ENCODE results near the gene SLC25A22. TPM values are rescaled to one million over a fixed set of nuclear protein-coding genes. Genes with fewer than 3 reads are reported as not detected.

SLC25A22 gene
- total and polyA plus RNA-seq, 4 donors = 10.6 to 38.2 (median 27.5) TPM

GRCh38 chr11:771617-772204 lies 26.4 kb downstream of the SLC25A22 start:
- DNase-seq (no peak), ATAC-seq (ENCODE audit: insufficient read depth, low FRiP score) (no peak)
- Histone ChIP-seq H3K27me3 (ENCODE audit: control insufficient read depth in 3 of 3, insufficient read depth in 3 of 3, low read length in 2 of 3) (no peaks in the 10 kb centered on the region), H3K9ac (ENCODE audit: insufficient read depth in 1 of 2, low read length in 2 of 2) (no peak overlapping the region), H3K27ac (ENCODE audit: low read depth in 1 of 2, low read length in 1 of 2) (no peak overlapping the region), H3K4me1 (ENCODE audit: control insufficient read depth in 5 of 5, insufficient read depth in 5 of 5, low read length in 5 of 5) (peaks cover 0 to 12% (median 3%) of the 10 kb centered on the region in 5 donors), H3K4me3 (no peak overlapping the region), H3K9me3 (ENCODE audit: control insufficient read depth in 4 of 4, insufficient read depth in 3 of 4, low read length in 3 of 4) (no peaks in the 10 kb centered on the region), H3K36me3 (ENCODE audit: control insufficient read depth in 4 of 4, insufficient read depth in 4 of 4, low read length in 4 of 4) (peaks cover 0 to 45% (median 12%) of the 10 kb centered on the region in 4 donors)
- TF ChIP-seq, protein P1, sequence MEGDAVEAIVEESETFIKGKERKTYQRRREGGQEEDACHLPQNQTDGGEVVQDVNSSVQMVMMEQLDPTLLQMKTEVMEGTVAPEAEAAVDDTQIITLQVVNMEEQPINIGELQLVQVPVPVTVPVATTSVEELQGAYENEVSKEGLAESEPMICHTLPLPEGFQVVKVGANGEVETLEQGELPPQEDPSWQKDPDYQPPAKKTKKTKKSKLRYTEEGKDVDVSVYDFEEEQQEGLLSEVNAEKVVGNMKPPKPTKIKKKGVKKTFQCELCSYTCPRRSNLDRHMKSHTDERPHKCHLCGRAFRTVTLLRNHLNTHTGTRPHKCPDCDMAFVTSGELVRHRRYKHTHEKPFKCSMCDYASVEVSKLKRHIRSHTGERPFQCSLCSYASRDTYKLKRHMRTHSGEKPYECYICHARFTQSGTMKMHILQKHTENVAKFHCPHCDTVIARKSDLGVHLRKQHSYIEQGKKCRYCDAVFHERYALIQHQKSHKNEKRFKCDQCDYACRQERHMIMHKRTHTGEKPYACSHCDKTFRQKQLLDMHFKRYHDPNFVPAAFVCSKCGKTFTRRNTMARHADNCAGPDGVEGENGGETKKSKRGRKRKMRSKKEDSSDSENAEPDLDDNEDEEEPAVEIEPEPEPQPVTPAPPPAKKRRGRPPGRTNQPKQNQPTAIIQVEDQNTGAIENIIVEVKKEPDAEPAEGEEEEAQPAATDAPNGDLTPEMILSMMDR (IDR thresholded peaks at IDR 0.05; ENCODE audit: control extremely low read depth, extremely low read depth) = no peak
- 86 to 90% methylated on average over 15 of the region's 15 CpGs for WGBS, 2 donors

GRCh38 chr11:770642-771616 lies 27.2 kb downstream of the SLC25A22 start:
- WGBS, 2 donors = 91 to 95% methylated on average over 32 of the region's 32 CpGs
- Histone ChIP-seq H3K9me3 (ENCODE audit: control insufficient read depth in 4 of 4, insufficient read depth in 3 of 4, low read length in 3 of 4) (no peaks in the 10 kb centered on the region), H3K4me1 (ENCODE audit: control insufficient read depth in 5 of 5, insufficient read depth in 5 of 5, low read length in 5 of 5) (peaks cover 0 to 8% (median 0%) of the 10 kb centered on the region in 5 donors), H3K36me3 (ENCODE audit: control insufficient read depth in 4 of 4, insufficient read depth in 4 of 4, low read length in 4 of 4) (peaks cover 0 to 50% (median 15%) of the 10 kb centered on the region in 4 donors), H3K27ac (ENCODE audit: low read depth in 1 of 2, low read length in 1 of 2) (no peak overlapping the region), H3K4me3 (no peak overlapping the region), H3K27me3 (ENCODE audit: control insufficient read depth in 3 of 3, insufficient read depth in 3 of 3, low read length in 2 of 3) (no peaks in the 10 kb centered on the region), H3K9ac (ENCODE audit: insufficient read depth in 1 of 2, low read length in 2 of 2) (no peak overlapping the region)
- no peak for DNase-seq
- ATAC-seq (ENCODE audit: insufficient read depth, low FRiP score) = no peak
- TF ChIP-seq, protein P1 (IDR thresholded peaks at IDR 0.05; ENCODE audit: control extremely low read depth, extremely low read depth) = no peak

DNA sequence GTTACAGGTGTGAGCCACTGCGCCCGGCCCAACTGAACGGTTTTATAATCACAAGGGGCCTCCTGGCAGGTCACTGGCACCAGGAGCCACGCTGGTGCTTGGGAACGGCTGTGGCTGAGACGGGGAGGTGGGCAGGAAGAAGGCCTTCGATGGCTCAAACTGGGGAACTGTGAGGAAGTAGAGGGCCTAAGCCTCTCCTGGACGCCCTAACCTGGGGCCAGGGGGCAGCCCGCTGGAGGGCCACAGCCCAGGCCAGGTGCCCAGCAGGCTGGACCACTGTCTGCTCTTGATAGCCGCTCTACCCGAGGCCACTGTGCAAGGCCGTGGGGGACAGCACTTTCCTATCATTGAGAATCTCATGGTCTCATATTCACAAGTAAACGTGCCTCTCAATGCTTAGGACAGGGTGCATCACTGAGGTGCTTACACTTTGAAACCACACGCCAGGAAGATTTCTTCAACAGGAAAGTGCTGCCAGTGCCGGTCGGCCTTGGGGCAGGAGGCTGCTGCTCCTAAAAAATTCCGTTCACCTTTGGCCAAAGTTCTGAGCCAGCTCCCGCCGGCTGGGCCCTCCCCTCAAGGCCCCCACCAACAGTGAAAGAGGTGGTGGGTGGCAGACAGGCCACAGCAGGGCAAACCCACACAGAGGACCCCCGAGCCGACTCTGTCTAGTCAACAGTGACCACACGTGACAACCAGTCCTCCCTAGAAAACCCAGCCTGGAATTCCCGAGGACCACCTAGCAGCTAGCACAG lies 28.0 kb downstream of the SLC25A22 start:
- peaks cover 0 to 56% (median 17%) of the 10 kb centered on the region in 4 donors for H3K36me3 ChIP-seq (ENCODE audit: control insufficient read depth in 4 of 4, insufficient read depth in 4 of 4, low read length in 4 of 4)

More for the DNA sequence above, 28.0 kb downstream of the SLC25A22 start:
- no peaks in the 10 kb centered on the region for H3K27me3 ChIP-seq (ENCODE audit: control insufficient read depth in 3 of 3, insufficient read depth in 3 of 3, low read length in 2 of 3)
- peaks cover 0 to 2% (median 0%) of the 10 kb centered on the region in 5 donors for H3K4me1 ChIP-seq (ENCODE audit: control insufficient read depth in 5 of 5, insufficient read depth in 5 of 5, low read length in 5 of 5)
- ATAC-seq (ENCODE audit: insufficient read depth, low FRiP score) = no peak
- H3K9me3 ChIP-seq (ENCODE audit: control insufficient read depth in 4 of 4, insufficient read depth in 3 of 4, low read length in 3 of 4) = no peaks in the 10 kb centered on the region
- H3K4me3 ChIP-seq = no peak overlapping the region
- 91% methylated on average over 23 of the region's 23 CpGs for WGBS, 2 donors
- TF ChIP-seq, protein P1 (IDR thresholded peaks at IDR 0.05; ENCODE audit: control extremely low read depth, extremely low read depth) = no peak
- no peak overlapping the region for H3K27ac ChIP-seq (ENCODE audit: low read depth in 1 of 2, low read length in 1 of 2)
- H3K9ac ChIP-seq (ENCODE audit: insufficient read depth in 1 of 2, low read length in 2 of 2) = no peak overlapping the region
- no peak for DNase-seq

All from lung (tissue), 12 donors.